Stomach (tissue), 9 donors: ENCODE measurements around the gene ATP6V1G3. TPM values are rescaled to one million over a fixed set of nuclear protein-coding genes. Genes with fewer than 3 reads are reported as not detected.
A peak's percentile ranks its signal among the peaks of the same experiment; 100 is the strongest.

Experiments used
- DNase-seq, 2 donors: peaks; one replicate each; pipeline versions ENCODE4 v3.0.0 to v3.0.0-alpha.2; 2013 to 2019
- H3K27ac ChIP-seq, 5 donors: fragments of 200-600 bp in 4 of 5; sonication (generic) in 4 of 5; one replicate each; pipeline ENCODE4 v1.5.1; 2013 to 2019; ENCODE audit warnings: mild to moderate bottlenecking in 1 of 5, moderate library complexity in 1 of 5
- H3K27me3 ChIP-seq, 3 donors: fragments of 200-600 bp; sonication (generic); one replicate each; pipeline ENCODE4 v1.5.1; 2017 to 2019; ENCODE audit warnings: mixed run types in 1 of 3
- H3K36me3 ChIP-seq, 4 donors: fragments of 200-600 bp; sonication (generic); 1 replicate in 3 of 4; 2 replicates in 1 of 4; pipeline ENCODE4 v1.5.1; 2016 to 2019
- H3K4me1 ChIP-seq, 4 donors: fragments of 200-600 bp; sonication (generic); one replicate each; pipeline ENCODE4 v1.5.1; 2016 to 2019
- H3K4me3 ChIP-seq, 4 donors: fragments of 200-600 bp; sonication (generic) in 3 of 4; one replicate each; pipeline ENCODE4 v1.5.1; 2016 to 2019; ENCODE audit warnings: mild to moderate bottlenecking in 1 of 4
- H3K9me3 ChIP-seq, 4 donors: fragments of 200-600 bp; sonication (generic); one replicate each; pipeline ENCODE4 v1.5.1; 2016 to 2019
- EP300 ChIP-seq: sonication (generic); formaldehyde crosslinking; IDR thresholded peaks from one replicate; pipeline ENCODE4 v1.6.1; 2017; ENCODE audit warnings: antibody characterized with exemption
- POLR2A ChIP-seq, 4 donors: fragments of 450-650 bp; IDR thresholded peaks; one replicate each; pipeline ENCODE4 v1.6.1; 2016; ENCODE audit warnings: antibody characterized with exemption in 4 of 4, control low read depth in 2 of 4, mild to moderate bottlenecking in 1 of 4, moderate library complexity in 1 of 4
- POLR2AphosphoS5 ChIP-seq, 3 donors: sonication (generic); formaldehyde crosslinking; IDR thresholded peaks; one replicate each; pipeline ENCODE4 v1.6.1; 2016; ENCODE audit warnings: antibody characterized with exemption in 3 of 3
- WGBS, 5 donors: extraction: QIAGEN DNeasy Blood & Tissue Kit in 3 of 5; methylation state at CpG; one replicate each; pipeline versions ENCODE4 v1.1.5 to v1.1.7; 2013 to 2018; 5-methylcytosine and 5-hydroxymethylcytosine counted together
- intact Hi-C: fragments of 100-400 bp; cut with DNase I; formaldehyde crosslinking; loops from one replicate; pipeline ENCODE4 v1.15.1; 2023; ENCODE audit warnings: low total_unique reads
- polyA plus RNA-seq, 3 donors: library from polyadenylated mRNA; stranded (reverse); fragments of 200-250 nt; gene quantifications; one replicate each; pipeline ENCODE4 v1.2.3, GENCODE V29; 2013
- total RNA-seq, 5 donors: library from RNA; depleted of rRNA; stranded (reverse); fragments of >200 nt; gene quantifications; one replicate each; pipeline versions ENCODE4 v1.1.0 to v1.2.3, GENCODE V29; 2014 to 2016
- TF ChIP-seq, protein P1 (sequence below), 7 experiments: fragments of 450-650 bp in 4 of 7; fragments of 200-600 bp in 3 of 7; sonication (generic) in 3 of 7; IDR thresholded peaks; one replicate each; pipeline ENCODE4 v1.5.1; 2016 to 2019; ENCODE audit warnings: antibody characterized with exemption in 7 of 7, control low read depth in 2 of 7, mild to moderate bottlenecking in 1 of 7
- donor health status: healthy with polysubstance abuse.
- donor health status: Bipolar disorder and iron deficiency.
- donor health status: healthy.

The ATP6V1G3 gene
- total and polyA plus RNA-seq, 8 donors = not detected

DNA sequence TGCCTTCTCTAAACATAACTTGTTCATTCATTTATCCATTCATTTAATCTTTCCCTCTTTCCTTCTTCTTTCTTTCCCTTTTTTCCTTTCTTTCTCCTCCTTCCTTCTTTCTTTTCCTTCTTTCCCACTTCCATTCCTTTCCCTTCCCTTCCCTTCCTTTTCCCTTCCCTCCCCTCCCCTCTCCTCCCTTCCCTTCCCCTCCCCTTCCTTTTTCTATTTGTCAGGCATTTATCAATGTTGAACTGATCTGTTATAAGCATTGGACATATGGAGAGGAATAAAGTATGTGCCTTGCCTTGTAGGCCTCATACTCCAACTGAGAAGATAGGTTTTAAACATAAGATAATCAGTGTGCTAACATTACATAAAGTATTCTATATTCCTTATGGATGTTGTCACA, 23.7 kb upstream of the ATP6V1G3 start:
- Histone ChIP-seq H3K4me1 (no peaks in the 10 kb centered on the region), H3K36me3 (no peaks in the 10 kb centered on the region), H3K4me3 (no peak overlapping the region), H3K27me3 (no peaks in the 10 kb centered on the region), H3K9me3 (no peaks in the 10 kb centered on the region), H3K27ac (no peak overlapping the region)
- TF ChIP-seq, protein P1, sequence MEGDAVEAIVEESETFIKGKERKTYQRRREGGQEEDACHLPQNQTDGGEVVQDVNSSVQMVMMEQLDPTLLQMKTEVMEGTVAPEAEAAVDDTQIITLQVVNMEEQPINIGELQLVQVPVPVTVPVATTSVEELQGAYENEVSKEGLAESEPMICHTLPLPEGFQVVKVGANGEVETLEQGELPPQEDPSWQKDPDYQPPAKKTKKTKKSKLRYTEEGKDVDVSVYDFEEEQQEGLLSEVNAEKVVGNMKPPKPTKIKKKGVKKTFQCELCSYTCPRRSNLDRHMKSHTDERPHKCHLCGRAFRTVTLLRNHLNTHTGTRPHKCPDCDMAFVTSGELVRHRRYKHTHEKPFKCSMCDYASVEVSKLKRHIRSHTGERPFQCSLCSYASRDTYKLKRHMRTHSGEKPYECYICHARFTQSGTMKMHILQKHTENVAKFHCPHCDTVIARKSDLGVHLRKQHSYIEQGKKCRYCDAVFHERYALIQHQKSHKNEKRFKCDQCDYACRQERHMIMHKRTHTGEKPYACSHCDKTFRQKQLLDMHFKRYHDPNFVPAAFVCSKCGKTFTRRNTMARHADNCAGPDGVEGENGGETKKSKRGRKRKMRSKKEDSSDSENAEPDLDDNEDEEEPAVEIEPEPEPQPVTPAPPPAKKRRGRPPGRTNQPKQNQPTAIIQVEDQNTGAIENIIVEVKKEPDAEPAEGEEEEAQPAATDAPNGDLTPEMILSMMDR (IDR thresholded peaks at IDR 0.05) = no peak
- no peak for TF ChIP-seq POLR2A (IDR thresholded peaks at IDR 0.05)
- TF ChIP-seq EP300 = no peak
- no peak for TF ChIP-seq POLR2AphosphoS5 (IDR thresholded peaks at IDR 0.05)
- no peak for DNase-seq
- intact Hi-C loops = no loop called here

GRCh38 chr1:198563583-198563982, 23.1 kb upstream of the ATP6V1G3 start:
- intact Hi-C loops = no loop called here

GRCh38 chr1:198560161-198560560, 19.7 kb upstream of the ATP6V1G3 start:
- Histone ChIP-seq H3K27ac (no peak overlapping the region), H3K4me3 (no peak overlapping the region), H3K27me3 (no peaks in the 10 kb centered on the region), H3K4me1 (peaks cover 0 to 4% (median 0%) of the 10 kb centered on the region in 4 donors), H3K9me3 (no peaks in the 10 kb centered on the region), H3K36me3 (no peaks in the 10 kb centered on the region)
- intact Hi-C loops = no loop called here
- TF ChIP-seq POLR2A (IDR thresholded peaks at IDR 0.05) (no peak), POLR2AphosphoS5 (IDR thresholded peaks at IDR 0.05) (no peak), EP300 (no peak)
- TF ChIP-seq, protein P1 (IDR thresholded peaks at IDR 0.05) = no peak
- peak in 1 of 2 donors; percentile 10 for DNase-seq
- WGBS, 5 donors = 39 to 53% (median 48%) methylated on average over 2 of the region's 2 CpGs

More at GRCh38 chr1:198563583-198563982, 23.1 kb upstream of the ATP6V1G3 start:
- no peaks in the 10 kb centered on the region for H3K4me1 ChIP-seq
- H3K36me3 ChIP-seq = no peaks in the 10 kb centered on the region
- H3K9me3 ChIP-seq = no peaks in the 10 kb centered on the region
- no peaks in the 10 kb centered on the region for H3K27me3 ChIP-seq
- TF ChIP-seq POLR2A (IDR thresholded peaks at IDR 0.05) = no peak
- TF ChIP-seq, protein P1 (IDR thresholded peaks at IDR 0.05) = no peak
- no peak for TF ChIP-seq POLR2AphosphoS5 (IDR thresholded peaks at IDR 0.05)
- no peak for TF ChIP-seq EP300
- H3K27ac ChIP-seq = no peak overlapping the region
- WGBS, 5 donors = 53 to 82% (median 67%) methylated on average over 1 of the region's 1 CpG
- no peak overlapping the region for H3K4me3 ChIP-seq
- no peak for DNase-seq

DNA sequence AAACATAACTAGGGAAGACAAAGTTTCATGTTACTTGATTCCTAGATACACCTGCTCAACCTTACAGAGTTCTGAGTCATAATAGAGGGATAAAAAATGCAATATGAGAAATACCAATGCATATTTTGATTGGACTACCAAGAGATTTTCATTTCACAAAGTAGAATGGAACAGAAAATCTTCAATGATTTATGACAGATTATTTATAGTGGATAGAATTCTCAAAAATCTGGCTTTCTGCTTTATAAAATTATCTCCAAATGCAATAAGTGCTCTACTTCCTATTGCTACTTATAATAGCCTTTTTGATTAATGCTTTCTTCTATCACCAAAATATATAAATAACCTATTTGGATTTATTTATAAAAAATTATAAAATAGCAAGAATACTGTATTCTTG, 18.9 kb upstream of the ATP6V1G3 start:
- peaks cover 0 to 4% (median 0%) of the 10 kb centered on the region in 4 donors for H3K4me1 ChIP-seq
- DNase-seq = no peak
- intact Hi-C loops = no loop called here
- TF ChIP-seq, protein P1 (IDR thresholded peaks at IDR 0.05) = no peak
- no peak for TF ChIP-seq EP300
- no peak for TF ChIP-seq POLR2A (IDR thresholded peaks at IDR 0.05)
- TF ChIP-seq POLR2AphosphoS5 (IDR thresholded peaks at IDR 0.05) = no peak
- H3K27ac ChIP-seq = no peak overlapping the region
- H3K4me3 ChIP-seq = no peak overlapping the region
- H3K9me3 ChIP-seq = no peaks in the 10 kb centered on the region
- H3K27me3 ChIP-seq = no peaks in the 10 kb centered on the region
- H3K36me3 ChIP-seq = no peaks in the 10 kb centered on the region
